GM13977 (cell line): Measurements from ENCODE around the gene POMC.
"Not testable (repeated sequence)": the region's sequence is repeated elsewhere in the genome, so short reads cannot be mapped to it uniquely, and the experiment has no call there.

Experiments
- DNase-seq: peaks from one replicate; pipeline ENCODE4 v3.0.0; 2012; ENCODE audit warnings: low spot score
- CTCF ChIP-seq: IDR thresholded peaks from 2 replicates; pipeline ENCODE4 v1.5.1; 2012; ENCODE audit warnings: mild to moderate bottlenecking, control low read depth; ENCODE audit not compliant: insufficient read depth; ENCODE audit errors: extremely low read depth, missing control alignments
- in situ Hi-C: fragments of 300-500 bp; cut with MboI; formaldehyde crosslinking; loops from one replicate; pipeline ENCODE4 v1.12.0; 2022; ENCODE audit warnings: low sequenced_read_pairs, low pct_unique_long_range_greater_than_20kb, mixed read lengths, inconsistent platforms; ENCODE audit not compliant: unreplicated experiment

Gene POMC

GRCh38 chr2:25129901-25130520 lies 38.4 kb downstream of the POMC start:
- in situ Hi-C loops: loop anchor here (5.0 to 25.0 kb wide), 2 partner anchors 153 to 718 kb away; no protein-coding TSS in a partner anchor

GRCh38 chr2:25127646-25128045 lies 40.7 kb downstream of the POMC start:
- in situ Hi-C loops: loop anchor here (25.0 kb wide), 1 partner anchor 715 kb away; no protein-coding TSS in a partner anchor
- TF ChIP-seq CTCF: no peak
- no peak for DNase-seq

More at GRCh38 chr2:25129901-25130520, 38.4 kb downstream of the POMC start:
- TF ChIP-seq CTCF: no peak
- no peak for DNase-seq

GRCh38 chr2:25127071-25127470 lies 41.3 kb downstream of the POMC start:
- DNase-seq: not testable (repeated sequence)
- in situ Hi-C loops: loop anchor here (25.0 kb wide), 1 partner anchor 715 kb away; no protein-coding TSS in a partner anchor

GRCh38 chr2:25125976-25126375 lies 42.4 kb downstream of the POMC start:
- no peak for TF ChIP-seq CTCF
- in situ Hi-C loops: loop anchor here (25.0 kb wide), 1 partner anchor 714 kb away; no protein-coding TSS in a partner anchor
- DNase-seq: no peak

- no peak for TF ChIP-seq CTCF
- in situ Hi-C loops: loop anchor here (25.0 kb wide), 1 partner anchor 713 kb away; no protein-coding TSS in a partner anchor
- DNase-seq: no peak
Measured at GRCh38 chr2:25125189-25125588, 43.2 kb downstream of the POMC start.

GRCh38 chr2:25123682-25124081 lies 44.7 kb downstream of the POMC start:
- TF ChIP-seq CTCF: no peak
- in situ Hi-C loops: no loop called here

GRCh38 chr2:25122367-25122766 lies 46.0 kb downstream of the POMC start:
- TF ChIP-seq CTCF: no peak
- in situ Hi-C loops: no loop called here
- DNase-seq: no peak

More at GRCh38 chr2:25123682-25124081, 44.7 kb downstream of the POMC start:
- no peak for DNase-seq
